ENCODE data around the gene SPTBN5. TPM values are rescaled to one million over a fixed set of nuclear protein-coding genes. Genes with fewer than 3 reads are reported as not detected.

SPTBN5 gene
- total RNA-seq, 2 experiments from 2014 or later = 0.16 to 0.21 TPM

DNA sequence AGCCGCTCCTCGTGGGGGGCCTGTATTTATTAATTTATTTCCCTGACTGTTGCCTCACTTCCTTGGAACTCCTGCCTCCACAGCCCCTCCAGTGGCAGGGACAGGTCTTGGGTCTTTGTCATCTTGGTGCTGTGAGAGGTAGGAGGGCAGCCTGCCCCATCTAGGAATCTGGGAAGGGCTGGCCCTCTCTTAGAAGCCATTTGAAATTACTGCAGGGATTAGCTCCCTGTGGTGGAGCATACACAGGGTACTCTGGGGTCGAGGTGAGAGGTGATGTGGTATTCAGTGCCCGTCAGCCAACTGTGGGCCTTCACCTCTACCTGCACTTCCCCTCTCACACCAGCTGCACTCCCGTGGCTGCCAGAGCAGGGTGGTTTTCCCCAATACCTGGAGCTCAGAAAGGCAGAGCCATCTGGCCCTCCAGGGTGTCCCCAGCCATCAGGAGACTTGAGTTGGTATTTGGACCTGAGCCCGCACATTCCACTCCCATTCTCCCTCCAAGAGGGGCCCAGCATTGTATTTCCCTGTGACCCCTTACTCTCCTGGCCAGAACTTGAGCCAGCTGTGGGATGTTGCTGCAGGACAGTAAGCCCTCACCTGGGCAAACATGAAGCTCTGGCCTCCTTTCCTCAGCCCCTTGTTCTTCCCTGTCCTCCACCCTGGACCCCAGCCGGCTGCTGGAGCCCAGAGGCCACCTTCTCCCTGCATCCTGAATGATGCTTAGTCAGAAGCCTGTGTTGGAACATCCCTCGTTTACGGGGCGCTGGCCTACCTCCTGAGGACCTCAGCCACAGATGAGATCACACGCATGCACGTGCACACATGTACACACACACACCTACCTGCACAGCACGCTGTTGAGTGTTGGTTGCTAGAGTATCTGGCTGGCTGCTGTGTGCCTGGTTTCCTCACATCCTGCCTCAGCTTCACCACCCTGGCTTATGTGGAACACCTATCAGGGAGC, 68.0 kb downstream of the SPTBN5 start:
- ATAC-seq = no peak
- Mint-ChIP-seq H3K4me1 (ENCODE audit: low read depth) (peaks cover 27% of the 10 kb centered on the region), H3K36me3 (ENCODE audit: low read depth) (peaks cover 17% of the 10 kb centered on the region), H3K27ac (no peak overlapping the region), H3K9me3 (ENCODE audit: insufficient read depth) (no peaks in the 10 kb centered on the region), H3K27me3 (ENCODE audit: low read depth) (no peaks in the 10 kb centered on the region), H3K4me3 (peak overlapping the region; percentile 42)
- POLR2A ChIA-PET = no interaction called here
- CTCF ChIA-PET = interaction anchor here (1.0 to 4.1 kb wide), 2 partner anchors 14 to 53 kb away, joined by 3 to 23 read pairs; partner anchors contain the start of gene MAPKBP1
- no peak for DNase-seq

DNA sequence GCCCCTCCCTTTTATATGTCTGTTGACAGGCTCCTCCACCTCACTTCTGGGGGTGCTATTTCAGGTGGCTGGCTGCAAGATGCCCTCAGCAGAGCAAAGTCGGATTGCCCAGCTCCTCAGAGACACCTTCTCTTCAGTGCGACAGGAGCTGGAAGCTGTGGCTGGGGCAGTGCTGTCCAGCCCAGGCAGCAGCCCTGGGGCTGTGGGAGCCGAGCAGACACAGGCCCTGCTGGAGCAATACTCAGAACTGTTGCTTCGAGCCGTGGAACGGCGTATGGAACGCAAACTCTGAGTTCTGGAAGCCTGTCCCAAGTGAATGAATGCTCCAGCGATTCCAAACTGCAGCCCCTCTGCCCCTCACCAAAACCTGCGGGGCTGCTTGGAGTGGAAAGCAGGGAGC, 68.7 kb downstream of the SPTBN5 start:
- Mint-ChIP-seq H3K4me3 (no peak overlapping the region), H3K27me3 (ENCODE audit: low read depth) (no peaks in the 10 kb centered on the region), H3K36me3 (ENCODE audit: low read depth) (peaks cover 17% of the 10 kb centered on the region), H3K9me3 (ENCODE audit: insufficient read depth) (no peaks in the 10 kb centered on the region), H3K27ac (no peak overlapping the region), H3K4me1 (ENCODE audit: low read depth) (peaks cover 21% of the 10 kb centered on the region)
- POLR2A ChIA-PET = no interaction called here
- DNase-seq (no peak), ATAC-seq (no peak)
- CTCF ChIA-PET = interaction anchor here (1.0 to 4.1 kb wide), 2 partner anchors 13 to 52 kb away, joined by 3 to 23 read pairs; partner anchors contain the start of gene MAPKBP1

DNA sequence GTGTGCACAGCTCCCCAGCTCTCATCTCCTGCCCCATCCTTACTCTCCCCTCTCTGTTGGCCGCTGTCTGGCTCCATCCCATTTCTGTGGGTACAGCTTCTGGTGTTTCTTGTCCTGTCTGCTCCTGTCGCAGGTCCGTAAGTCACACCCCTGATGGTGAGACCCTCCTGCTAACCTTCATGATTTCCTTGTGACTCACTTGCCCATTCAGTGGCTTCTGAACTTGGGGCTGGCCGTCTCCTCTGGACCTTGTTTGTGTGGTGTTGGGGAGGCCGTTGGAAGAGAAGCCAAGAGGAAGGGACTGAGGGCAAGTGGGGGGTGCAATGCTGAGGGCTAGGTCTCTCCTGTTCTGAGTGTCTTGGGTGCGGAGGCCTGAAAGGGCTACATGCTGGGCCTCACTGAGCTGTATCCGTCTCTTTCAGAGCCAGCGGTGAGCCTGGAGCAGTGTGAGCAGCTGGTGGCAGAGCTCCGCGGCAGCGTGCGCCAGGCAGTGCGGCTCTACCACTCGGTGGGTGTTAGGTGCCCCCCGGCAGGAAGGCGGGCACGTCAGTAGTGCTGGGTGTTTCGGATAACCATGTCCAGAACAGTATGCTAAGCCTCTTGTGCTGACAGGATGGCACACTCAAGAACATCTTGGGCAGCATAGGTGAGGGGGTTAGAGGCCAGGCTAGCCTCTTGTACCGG, 69.6 kb downstream of the SPTBN5 start:
- Mint-ChIP-seq H3K4me1 (ENCODE audit: low read depth) (peaks cover 14% of the 10 kb centered on the region), H3K27me3 (ENCODE audit: low read depth) (no peaks in the 10 kb centered on the region), H3K4me3 (no peak overlapping the region), H3K9me3 (ENCODE audit: insufficient read depth) (no peaks in the 10 kb centered on the region), H3K36me3 (ENCODE audit: low read depth) (peaks cover 19% of the 10 kb centered on the region), H3K27ac (no peak overlapping the region)
- ChIA-PET CTCF (interaction anchor here (0.7 to 1.2 kb wide), 3 partner anchors 24 to 128 kb away, joined by 3 to 6 read pairs (median 4); no protein-coding TSS in a partner anchor), POLR2A (no interaction called here)
- ATAC-seq (no peak), DNase-seq (no peak)

DNA sequence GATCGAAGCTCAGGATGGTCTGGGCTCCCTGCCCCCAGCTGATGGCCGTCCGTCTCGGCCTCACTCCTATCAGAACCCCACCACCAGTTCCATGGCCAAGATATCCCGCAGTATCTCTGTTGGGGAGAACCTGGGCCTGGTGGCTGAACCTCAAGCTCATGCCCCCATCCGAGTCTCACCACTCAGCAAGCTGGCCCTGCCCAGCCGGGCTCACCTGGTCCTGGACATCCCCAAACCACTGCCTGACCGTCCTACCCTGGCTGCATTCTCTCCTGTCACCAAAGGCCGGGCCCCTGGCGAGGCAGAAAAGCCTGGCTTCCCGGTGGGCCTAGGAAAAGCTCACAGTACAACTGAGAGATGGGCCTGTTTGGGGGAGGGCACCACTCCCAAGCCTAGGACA, 70.4 kb downstream of the SPTBN5 start:
- Mint-ChIP-seq H3K4me1 (ENCODE audit: low read depth) (peaks cover 9% of the 10 kb centered on the region), H3K27ac (no peak overlapping the region), H3K27me3 (ENCODE audit: low read depth) (no peaks in the 10 kb centered on the region), H3K4me3 (no peak overlapping the region), H3K9me3 (ENCODE audit: insufficient read depth) (no peaks in the 10 kb centered on the region), H3K36me3 (ENCODE audit: low read depth) (peaks cover 21% of the 10 kb centered on the region)
- ATAC-seq = no peak
- POLR2A ChIA-PET = no interaction called here
- DNase-seq = no peak
- CTCF ChIA-PET = interaction anchor here (0.7 to 1.2 kb wide), 3 partner anchors 25 to 127 kb away, joined by 3 to 6 read pairs (median 4); no protein-coding TSS in a partner anchor

DNA sequence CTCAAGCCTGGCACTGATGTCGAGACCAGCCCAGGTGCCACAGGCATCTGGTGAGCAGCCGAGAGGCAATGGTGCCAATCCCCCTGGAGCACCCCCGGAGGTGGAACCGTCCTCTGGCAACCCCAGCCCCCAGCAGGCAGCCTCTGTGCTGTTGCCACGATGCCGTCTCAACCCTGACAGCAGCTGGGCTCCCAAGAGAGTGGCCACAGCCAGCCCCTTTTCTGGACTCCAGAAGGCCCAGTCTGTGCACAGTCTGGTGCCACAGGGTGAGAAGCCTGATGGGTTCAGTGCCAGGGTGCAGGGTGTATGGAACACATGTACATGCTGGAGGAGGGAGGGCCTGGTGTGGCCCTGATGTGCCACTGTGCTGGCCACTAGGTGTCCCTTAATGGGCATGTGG, 70.9 kb downstream of the SPTBN5 start:
- peaks cover 21% of the 10 kb centered on the region for H3K36me3 Mint-ChIP-seq (ENCODE audit: low read depth)
- H3K4me3 Mint-ChIP-seq = no peak overlapping the region
- DNase-seq (no peak), ATAC-seq (no peak)
- H3K27me3 Mint-ChIP-seq (ENCODE audit: low read depth) = no peaks in the 10 kb centered on the region
- CTCF ChIA-PET = interaction anchor here (1.2 to 1.4 kb wide), 2 partner anchors 11 to 50 kb away, joined by 3 to 6 read pairs; no protein-coding TSS in a partner anchor
- H3K27ac Mint-ChIP-seq = no peak overlapping the region
- H3K9me3 Mint-ChIP-seq (ENCODE audit: insufficient read depth) = no peaks in the 10 kb centered on the region
- POLR2A ChIA-PET = no interaction called here
- H3K4me1 Mint-ChIP-seq (ENCODE audit: low read depth) = peaks cover 8% of the 10 kb centered on the region

DNA sequence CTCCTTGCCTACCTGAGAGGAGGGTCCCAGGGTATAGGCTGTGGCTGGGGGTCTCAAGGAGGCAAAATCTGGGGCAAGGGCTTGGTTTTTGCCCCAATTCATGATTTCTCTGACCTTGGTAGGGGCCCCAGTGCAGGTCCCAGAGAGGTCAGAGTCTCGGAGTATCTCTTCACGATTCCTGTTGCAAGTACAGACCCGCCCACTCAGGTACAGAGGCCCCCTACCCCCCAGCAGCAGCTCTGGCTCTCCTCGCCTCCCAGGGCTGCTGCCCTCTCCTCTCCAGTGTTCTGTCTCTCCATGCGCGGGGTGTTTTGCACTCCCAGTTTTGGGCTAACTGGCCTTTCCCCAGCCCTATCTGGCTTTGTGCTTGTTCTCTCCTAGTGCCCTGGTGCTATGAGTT, 71.4 kb downstream of the SPTBN5 start:
- no peaks in the 10 kb centered on the region for H3K9me3 Mint-ChIP-seq (ENCODE audit: insufficient read depth)
- H3K36me3 Mint-ChIP-seq (ENCODE audit: low read depth) = peaks cover 23% of the 10 kb centered on the region
- H3K4me3 Mint-ChIP-seq = no peak overlapping the region
- ATAC-seq (no peak), DNase-seq (no peak)
- no peaks in the 10 kb centered on the region for H3K27me3 Mint-ChIP-seq (ENCODE audit: low read depth)
- peaks cover 4% of the 10 kb centered on the region for H3K4me1 Mint-ChIP-seq (ENCODE audit: low read depth)
- ChIA-PET POLR2A (no interaction called here), CTCF (interaction anchor here (1.4 to 3.3 kb wide), 2 partner anchors 10 to 48 kb away, joined by 3 to 19 read pairs; partner anchors contain the start of gene MAPKBP1)
- no peak overlapping the region for H3K27ac Mint-ChIP-seq

DNA sequence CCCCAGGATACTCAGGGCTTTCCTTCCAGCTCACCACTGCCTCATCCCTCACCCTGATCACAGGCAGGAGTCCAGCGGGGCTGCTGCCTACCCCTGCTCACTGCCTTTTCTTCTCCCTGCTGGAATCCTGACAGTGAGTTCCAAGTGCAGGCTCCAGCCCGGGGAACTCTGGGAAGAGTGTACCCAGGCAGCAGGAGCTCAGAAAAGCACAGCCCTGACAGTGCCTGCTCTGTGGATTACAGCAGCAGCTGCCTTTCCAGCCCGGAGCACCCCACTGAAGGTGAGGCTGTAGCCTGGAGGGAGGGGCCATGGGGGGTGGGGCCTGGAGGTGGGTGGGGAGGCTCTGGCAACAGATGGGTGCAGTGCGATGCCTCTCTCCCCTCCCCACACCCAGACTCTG, 72.0 kb downstream of the SPTBN5 start:
- Mint-ChIP-seq H3K4me3 (no peak overlapping the region), H3K36me3 (ENCODE audit: low read depth) (peaks cover 27% of the 10 kb centered on the region), H3K4me1 (ENCODE audit: low read depth) (peaks cover 4% of the 10 kb centered on the region), H3K27ac (no peak overlapping the region), H3K9me3 (ENCODE audit: insufficient read depth) (no peaks in the 10 kb centered on the region), H3K27me3 (ENCODE audit: low read depth) (no peaks in the 10 kb centered on the region)
- DNase-seq (no peak), ATAC-seq (no peak)
- ChIA-PET POLR2A (no interaction called here), CTCF (interaction anchor here (1.0 to 3.3 kb wide), 5 partner anchors 10 to 126 kb away, joined by 3 to 19 read pairs (median 5); partner anchors contain the start of gene MAPKBP1)

DNA sequence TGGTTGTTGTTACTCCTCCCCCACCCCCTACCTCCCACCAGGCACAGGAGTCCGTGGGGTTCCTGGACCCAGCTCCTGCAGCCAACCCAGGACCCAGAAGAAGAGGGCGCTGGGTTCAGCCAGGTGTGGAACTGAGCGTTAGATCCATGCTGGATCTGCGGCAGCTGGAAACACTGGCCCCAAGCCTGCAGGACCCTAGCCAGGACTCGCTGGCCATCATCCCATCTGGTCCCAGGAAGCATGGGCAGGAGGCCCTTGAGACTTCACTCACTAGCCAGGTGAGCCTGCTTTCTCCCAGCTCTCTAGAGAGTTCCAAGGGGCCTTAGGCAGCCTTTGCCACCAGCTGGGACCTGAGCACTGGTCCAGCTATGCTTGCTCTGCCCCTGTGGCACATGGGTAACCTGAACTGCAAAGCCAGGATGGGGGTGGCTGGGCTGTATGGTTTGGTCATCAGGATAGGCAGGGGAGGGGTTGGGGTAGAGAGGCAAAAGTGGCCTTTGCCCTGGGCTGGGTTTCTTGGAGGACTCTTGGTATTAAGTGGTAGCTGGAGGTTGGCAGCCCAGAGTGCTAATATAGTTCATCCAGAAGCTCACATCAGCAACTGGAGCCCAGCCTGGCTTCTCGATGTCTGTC, 72.9 kb downstream of the SPTBN5 start:
- ATAC-seq (no peak), DNase-seq (no peak)
- ChIA-PET POLR2A (no interaction called here), CTCF (interaction anchor here (1.0 to 3.3 kb wide), 5 partner anchors 9 to 125 kb away, joined by 3 to 19 read pairs (median 5); partner anchors contain the start of gene MAPKBP1)
- Mint-ChIP-seq H3K9me3 (ENCODE audit: insufficient read depth) (no peaks in the 10 kb centered on the region), H3K27me3 (ENCODE audit: low read depth) (no peaks in the 10 kb centered on the region), H3K27ac (no peak overlapping the region), H3K4me1 (ENCODE audit: low read depth) (no peaks in the 10 kb centered on the region), H3K4me3 (no peak overlapping the region), H3K36me3 (ENCODE audit: low read depth) (peaks cover 28% of the 10 kb centered on the region)

DNA sequence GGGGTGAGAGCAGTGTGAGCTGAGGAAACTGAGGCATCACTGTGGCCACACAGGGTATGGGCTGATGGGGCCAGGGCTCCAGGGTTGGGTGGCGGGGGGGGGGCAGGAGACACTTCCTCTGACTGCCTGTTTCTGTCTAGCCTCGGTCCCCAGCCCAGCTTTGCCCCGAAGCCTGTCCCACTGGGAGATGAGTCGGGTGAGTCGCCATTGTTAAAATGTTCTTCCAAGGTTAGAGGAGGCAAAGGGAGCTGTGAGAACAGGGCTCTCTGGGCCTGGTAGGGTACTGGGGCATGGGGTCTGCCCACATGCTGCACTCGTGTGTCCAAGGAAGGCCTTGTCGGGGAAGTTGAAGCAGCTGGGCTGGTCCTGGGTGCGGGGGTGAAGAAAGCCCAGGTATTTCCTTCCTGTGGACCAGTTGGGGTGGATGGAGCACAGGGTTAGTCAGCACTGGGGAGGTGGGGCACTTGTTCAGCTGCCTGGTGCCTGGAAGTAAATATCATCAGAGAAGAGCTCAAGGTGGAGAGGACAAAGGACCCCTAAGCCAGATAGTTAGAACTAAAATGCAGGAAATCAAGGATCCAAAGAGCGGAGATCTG, 74.3 kb downstream of the SPTBN5 start:
- H3K36me3 Mint-ChIP-seq (ENCODE audit: low read depth) = peaks cover 30% of the 10 kb centered on the region
- ATAC-seq (no peak), DNase-seq (no peak)
- no peak overlapping the region for H3K27ac Mint-ChIP-seq
- H3K4me1 Mint-ChIP-seq (ENCODE audit: low read depth) = no peaks in the 10 kb centered on the region
- no peaks in the 10 kb centered on the region for H3K27me3 Mint-ChIP-seq (ENCODE audit: low read depth)
- POLR2A ChIA-PET = no interaction called here
- no peak overlapping the region for H3K4me3 Mint-ChIP-seq
- H3K9me3 Mint-ChIP-seq (ENCODE audit: insufficient read depth) = no peaks in the 10 kb centered on the region
- CTCF ChIA-PET = interaction anchor here (1.3 to 3.3 kb wide), 3 partner anchors 8 to 46 kb away, joined by 3 to 19 read pairs (median 9); partner anchors contain the start of gene MAPKBP1

DNA sequence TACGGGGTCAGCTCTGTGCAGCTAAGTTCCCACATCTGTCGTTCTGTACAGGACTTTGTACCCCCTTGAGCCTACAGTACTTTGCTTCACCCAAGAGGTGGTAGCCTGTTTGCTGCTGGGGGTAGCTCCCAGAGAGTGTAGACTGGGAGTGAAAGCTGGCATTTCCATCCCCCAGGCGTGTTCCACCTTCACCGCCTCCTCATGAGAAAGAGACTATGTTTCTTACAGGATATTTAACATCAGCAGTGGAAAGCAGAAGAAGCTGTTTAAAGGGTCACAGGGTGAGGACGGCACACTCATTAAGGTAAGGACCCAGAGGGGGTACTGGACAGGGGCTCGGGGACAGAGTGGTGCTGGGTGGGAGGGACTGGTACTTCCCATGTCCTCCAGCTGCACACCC, 76.1 kb downstream of the SPTBN5 start:
- H3K4me3 Mint-ChIP-seq = no peak overlapping the region
- DNase-seq = no peak
- ChIA-PET CTCF (interaction anchor here (1.1 to 1.5 kb wide), 3 partner anchors 40 to 45 kb away, joined by 3 to 5 read pairs (median 4); partner anchors contain the start of gene MAPKBP1), POLR2A (interaction anchor here (0.8 kb wide), 1 partner anchor 44 kb away, joined by 3 read pairs; the partner anchor contains the start of gene MAPKBP1)
- no peak overlapping the region for H3K27ac Mint-ChIP-seq
- no peaks in the 10 kb centered on the region for H3K9me3 Mint-ChIP-seq (ENCODE audit: insufficient read depth)
- ATAC-seq = no peak
- H3K36me3 Mint-ChIP-seq (ENCODE audit: low read depth) = peaks cover 23% of the 10 kb centered on the region
- H3K27me3 Mint-ChIP-seq (ENCODE audit: low read depth) = no peaks in the 10 kb centered on the region
- H3K4me1 Mint-ChIP-seq (ENCODE audit: low read depth) = no peaks in the 10 kb centered on the region

DNA sequence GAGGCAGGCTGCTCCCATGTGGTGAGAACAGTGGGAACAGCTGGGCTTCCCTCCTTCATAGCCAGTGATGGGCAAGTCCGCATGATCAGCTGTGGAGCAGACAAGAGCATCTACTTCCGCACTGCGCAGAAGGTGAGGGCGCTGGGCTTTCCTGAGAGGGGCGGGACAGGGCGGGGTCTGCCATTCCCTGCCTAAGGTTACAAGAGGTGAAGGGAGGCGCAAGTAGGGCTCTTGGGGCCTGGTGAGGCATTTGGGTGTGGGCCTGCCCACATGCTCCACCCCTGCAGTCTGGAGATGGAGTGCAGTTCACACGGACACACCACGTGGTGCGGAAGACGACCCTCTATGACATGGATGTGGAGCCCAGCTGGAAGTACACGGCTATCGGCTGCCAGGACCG, 76.5 kb downstream of the SPTBN5 start:
- ATAC-seq (no peak), DNase-seq (no peak)
- ChIA-PET POLR2A (no interaction called here), CTCF (interaction anchor here (1.1 to 1.5 kb wide), 3 partner anchors 40 to 45 kb away, joined by 3 to 5 read pairs (median 4); partner anchors contain the start of gene MAPKBP1)
- H3K27ac Mint-ChIP-seq = no peak overlapping the region
- H3K4me3 Mint-ChIP-seq = no peak overlapping the region
- no peaks in the 10 kb centered on the region for H3K9me3 Mint-ChIP-seq (ENCODE audit: insufficient read depth)
- peaks cover 2% of the 10 kb centered on the region for H3K4me1 Mint-ChIP-seq (ENCODE audit: low read depth)
- H3K36me3 Mint-ChIP-seq (ENCODE audit: low read depth) = peaks cover 23% of the 10 kb centered on the region
- no peaks in the 10 kb centered on the region for H3K27me3 Mint-ChIP-seq (ENCODE audit: low read depth)

All from activated CD8-positive, alpha-beta T cell treated with anti-CD3 and anti-CD28 coated beads, Interleukin-2, amount 10 ng/mL, durations not matched to agents 7 days and 5 days (primary cell).